Hypothalamus (tissue), 51 donors: ENCODE results near the gene NIPAL3.
"Not testable (repeated sequence)": the region's sequence is repeated elsewhere in the genome, so short reads cannot be mapped to it uniquely, and the experiment has no call there.

Experiments used
- DNase-seq, 51 donors: peaks; one replicate each; lab custom pipeline; 2025; lab: John Stamatoyannopoulos, UW

NIPAL3 gene

DNA sequence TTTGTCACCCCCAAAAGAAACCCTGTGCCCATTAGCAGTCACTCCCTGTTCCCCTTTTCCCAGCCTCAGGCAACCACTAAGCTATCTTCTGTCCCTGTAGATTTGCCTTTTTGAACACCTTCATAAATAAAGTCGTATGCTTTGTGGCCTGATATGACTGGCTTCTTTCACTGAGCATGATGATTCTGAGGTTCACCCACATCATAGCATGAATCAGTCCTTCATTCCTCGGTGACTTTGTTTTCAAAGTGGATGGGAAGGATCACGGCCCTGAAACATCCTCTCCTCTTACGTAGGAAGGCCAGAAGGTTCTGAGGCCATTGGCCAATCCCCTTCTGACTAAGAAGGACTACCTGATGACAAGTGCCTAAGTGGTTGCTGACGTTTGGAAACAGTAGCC, 39.1 kb downstream of the NIPAL3 start:
- DNase-seq = no peak

DNA sequence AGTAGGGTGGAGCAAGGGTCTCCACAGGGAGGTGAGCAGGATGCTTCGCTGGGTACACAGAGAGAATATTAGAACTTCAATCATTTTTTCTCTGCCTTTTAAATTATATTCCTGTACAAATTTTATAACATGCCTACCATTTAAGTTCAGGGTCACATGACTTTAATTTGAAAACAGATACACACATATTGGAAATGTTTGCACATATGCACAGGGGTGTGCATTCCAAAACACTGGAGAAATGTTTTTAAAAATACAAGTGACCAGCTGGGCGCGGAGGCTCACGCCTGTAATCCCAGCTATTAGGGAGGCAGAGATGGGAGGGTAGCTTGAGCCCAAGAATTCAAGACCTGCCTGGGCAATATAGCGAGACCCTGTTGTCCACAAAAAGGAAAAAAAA, 39.7 kb downstream of the NIPAL3 start:
- DNase-seq = no peak

DNA sequence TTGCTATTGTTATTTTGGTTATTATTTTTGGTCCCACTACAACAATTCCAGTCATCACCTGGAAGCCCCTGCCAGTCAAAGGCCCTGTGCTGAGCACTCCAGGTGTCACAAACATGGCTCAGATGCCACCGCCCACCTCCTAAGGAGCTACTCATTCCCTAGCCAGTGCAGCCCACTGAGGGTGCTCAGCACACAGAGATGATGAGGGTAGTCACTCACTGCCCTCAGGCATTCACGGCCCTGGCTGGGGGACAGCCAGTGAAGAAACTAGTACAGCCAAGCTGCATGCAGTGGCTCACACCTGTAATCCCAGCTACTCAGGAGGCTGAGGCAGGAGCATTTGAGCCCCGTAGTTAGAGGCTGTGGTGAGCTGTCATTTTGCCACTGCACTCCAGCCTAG, 42.3 kb downstream of the NIPAL3 start:
- no peak for DNase-seq

DNA sequence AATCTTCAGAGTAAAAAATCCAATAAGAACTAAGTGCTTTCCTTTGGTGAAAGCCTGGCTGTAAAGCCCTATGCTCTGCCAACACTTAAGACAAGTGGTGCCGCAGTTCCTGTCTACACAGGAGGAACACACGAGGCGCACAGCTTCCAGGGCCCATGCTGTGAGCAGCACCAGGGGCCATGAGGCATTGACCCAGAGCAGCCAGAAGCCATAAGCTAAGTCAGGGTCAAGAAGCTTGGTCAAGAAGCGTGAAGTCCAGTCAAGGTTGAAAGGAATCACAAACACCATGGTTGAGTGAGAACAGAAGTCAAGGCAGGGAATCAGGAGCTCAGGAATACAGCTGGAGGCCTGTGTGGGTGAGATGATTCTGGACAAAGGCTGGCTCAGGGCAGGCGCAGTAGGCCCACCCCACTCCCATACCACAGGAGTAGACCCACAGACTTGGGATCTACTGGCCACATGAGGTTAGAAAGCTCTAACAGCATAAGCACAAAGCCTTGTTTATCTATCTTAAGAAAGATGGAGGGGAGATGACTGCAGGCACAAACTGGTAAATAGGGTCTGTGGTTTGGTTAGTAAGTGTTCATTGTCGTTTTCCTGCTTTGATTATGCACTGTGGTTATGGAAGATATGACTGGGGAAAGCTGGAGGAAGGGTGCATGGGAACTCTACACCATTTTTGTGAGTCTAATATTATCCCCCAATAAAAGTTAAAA, 44.1 kb downstream of the NIPAL3 start:
- no peak for DNase-seq

DNA sequence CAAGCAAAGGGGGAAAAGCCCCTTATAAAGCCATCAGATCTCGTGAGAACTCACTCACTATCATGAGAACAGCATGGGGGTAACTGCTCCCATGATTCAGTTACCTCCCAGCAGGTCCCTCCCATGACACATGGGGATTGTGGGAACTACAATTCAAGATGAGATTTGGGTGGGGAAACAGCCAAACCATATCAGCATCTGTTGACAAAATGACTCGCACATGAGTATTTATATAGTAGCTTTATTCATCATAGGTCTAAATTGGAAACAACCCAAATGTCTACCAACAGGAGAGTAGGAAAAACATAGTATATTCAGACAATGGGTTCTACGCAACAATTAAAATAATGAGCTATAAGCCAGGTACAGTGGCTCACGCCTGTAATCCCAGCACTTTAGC, 46.5 kb downstream of the NIPAL3 start:
- not testable (repeated sequence) for DNase-seq

DNA sequence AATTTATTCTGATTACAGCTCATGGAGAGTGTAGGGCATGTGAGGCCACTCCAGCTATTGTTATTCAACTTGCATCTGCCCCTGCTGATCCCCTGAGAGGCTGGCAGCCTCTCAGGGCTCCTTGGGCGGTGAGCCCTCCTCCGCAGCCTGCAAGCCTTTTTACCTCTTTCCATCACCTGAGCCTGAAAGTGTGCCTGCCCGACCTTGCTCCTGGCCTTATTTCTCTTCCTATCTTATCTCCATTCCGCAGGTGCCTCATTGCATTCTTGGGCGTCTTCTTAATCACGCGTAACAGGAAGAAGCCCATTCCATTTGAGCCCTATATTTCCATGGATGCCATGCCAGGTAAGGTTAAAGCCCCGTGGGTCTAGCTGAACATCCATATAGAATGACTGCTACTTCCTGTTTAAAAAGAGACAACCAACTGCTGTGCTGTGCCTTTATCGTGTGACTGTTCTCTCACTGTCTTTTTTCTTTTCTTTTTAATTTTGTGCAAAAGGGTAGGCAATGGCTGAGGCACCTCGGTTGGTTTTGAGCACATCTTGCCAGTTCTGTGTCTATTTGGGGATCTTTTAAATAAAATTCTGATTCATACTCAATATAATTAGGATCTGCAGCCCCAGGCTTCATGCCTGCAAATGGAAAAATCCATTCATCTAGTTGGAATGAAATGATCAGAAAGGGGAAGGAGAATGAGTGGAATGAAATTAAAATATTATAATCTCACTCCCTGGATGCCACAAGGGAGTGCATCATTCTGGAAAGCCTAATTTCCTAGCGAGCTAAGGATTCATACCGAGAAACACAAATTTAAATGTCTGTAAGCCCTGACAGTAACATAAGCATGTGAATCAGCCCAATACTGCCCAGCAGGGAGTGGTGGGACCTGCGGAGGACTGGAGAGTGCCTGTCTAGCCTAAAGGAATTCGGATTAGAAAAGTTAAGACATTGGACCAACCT, 48.5 kb downstream of the NIPAL3 start:
- DNase-seq = no peak

DNA sequence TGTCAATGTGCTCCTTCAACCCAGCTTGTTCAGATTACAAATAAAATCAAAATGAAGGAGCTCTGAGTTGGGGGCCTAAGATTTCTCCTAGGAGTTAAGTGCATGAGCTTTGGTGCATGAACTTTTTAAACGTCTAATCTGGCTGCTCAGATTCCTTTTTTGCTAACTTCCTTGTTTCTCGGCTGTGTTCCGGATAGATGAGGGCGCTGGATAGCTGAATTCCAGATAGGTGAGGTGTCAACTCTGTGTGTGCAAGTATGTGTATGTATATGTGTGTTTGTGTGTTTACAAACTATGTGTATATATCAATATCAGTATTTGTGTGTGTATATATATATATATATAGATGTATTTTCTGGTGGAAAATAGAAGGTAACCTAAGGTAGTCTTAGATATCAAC, 49.5 kb downstream of the NIPAL3 start:
- DNase-seq = no peak

DNA sequence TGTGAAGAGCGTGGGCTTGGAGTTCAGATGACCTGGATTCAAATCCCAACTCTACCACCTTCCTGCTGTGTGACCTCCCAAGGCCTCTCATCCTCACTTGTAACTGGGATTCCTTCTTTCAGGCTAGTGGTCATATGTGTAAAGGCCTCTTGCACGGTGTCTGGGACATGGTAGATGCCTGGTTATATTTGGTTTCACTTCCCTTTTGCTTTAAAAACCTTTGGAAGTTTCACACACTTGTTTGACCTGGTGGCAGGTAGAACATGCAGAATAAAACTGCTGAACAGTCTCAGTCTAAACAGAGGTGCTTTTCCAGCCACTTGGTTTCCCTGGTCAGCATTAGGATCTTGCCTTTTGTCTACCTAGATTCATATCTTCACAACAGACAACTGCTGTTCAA, 50.0 kb downstream of the NIPAL3 start:
- DNase-seq = no peak

DNA sequence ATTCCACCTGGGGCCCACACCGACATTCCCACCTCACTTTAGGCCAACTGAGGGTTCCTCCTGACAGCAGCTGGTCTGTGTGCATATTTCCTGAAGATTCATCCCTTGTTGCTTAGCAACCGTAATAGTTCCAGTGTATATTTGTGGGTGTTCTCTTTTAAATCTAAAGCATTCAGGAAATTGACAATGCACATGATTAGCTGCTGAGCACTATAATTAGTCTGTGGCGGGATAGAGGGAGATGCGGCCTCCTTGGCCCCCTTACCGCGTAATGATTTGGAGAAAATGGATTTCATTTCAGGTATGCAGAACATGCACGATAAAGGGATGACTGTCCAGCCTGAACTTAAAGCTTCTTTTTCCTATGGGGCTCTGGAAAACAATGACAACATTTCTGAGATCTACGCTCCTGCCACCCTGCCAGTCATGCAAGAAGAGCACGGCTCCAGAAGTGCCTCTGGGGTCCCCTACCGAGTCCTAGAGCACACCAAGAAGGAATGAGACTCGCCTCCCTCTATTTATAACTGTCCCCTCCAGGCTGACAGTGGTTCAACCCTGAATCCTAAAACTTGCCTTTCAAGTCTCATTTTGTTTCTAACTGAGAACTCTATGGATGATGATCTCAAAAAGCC, 53.2 kb downstream of the NIPAL3 start:
- DNase-seq = peak in 1 of 51 donors; percentile 28

DNA sequence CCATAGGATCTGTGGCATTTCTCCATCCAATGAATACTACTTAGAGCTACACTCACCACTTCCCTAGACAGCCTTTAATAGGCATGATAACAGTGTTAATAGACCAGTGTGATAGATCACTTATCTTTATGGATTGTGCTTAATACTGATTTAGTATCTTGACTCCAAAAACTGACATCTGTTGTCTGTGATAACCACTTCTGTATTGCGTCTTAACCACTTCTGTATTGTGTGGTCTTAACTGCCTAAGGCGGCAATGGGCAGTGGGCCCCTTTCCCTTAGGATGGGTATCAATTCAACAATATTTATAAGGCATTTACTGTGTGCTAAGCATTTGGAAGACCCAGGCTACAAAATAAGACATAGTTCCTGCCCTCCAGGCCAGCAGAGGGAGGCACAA, 55.0 kb downstream of the NIPAL3 start:
- no peak for DNase-seq

DNA sequence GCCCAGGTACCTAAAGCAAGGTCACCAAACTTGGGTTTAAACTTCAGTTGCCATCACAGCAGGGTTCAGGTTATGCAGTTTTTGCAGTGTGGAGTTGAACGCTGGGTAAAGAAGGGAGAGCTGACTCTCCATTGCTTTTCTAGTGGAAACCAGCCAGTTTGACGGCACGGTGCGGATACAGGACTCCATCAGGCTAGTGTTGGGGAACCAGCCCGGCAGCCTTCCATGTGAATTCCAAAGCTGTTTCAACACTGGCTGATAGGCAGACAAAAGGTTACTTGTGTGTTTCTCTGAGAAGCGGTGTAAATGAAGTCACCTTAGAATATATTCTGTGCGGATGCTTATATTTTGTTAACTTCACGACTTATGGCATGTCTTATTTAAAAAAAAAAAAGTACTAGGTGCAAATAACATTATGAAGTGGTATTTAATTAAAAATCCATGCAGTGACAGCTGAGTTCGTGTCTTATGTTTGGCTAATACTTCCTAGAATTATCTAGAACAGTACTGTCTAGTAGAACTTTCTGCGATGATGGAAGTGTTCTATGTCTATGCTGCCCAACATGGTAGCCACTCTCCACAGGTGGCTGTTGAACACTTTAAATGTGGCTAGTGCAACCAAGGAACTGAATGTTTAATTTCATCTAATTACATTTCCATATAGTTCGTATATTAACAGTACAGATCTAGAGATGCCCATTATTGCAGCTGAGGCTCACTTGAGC, 57.1 kb downstream of the NIPAL3 start:
- DNase-seq = no peak

DNA sequence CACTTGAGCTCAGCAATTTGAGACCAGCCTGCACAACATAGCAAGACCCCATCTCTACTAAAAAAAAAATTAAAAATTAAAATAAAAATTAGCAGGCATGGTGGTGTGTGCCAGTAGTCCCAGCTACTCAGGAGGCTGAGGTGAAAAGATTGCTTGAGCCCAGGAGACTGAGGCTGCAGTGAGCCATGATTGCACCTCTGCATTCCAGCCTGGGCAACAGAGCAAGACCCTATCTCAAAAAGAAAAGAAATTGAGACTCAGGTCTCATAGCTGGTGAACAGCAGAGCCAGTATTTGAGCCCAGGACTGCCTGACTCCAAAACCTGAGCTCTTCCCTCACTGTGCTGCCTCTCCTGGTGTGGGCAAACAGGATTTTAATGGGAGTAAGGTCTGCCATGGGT, 58.6 kb downstream of the NIPAL3 start:
- DNase-seq = no peak

DNA sequence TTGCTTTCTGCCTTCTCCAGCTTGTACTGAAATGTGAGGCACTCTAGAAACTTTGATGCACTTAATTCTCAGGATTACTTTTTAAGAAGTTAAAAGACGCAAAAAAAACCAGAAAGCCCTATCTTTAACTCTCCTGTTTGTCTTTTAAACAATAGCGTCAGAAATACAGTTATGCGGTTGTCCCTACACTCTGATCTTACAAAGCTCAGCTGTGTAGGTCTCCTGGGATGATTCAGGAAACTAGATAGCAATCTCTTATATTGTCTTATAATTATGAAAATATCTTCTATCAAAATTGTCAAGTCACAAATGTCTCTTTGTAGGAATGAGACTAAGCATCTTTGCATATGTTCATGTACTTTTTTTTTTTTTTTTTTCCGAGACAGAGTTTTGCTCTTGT, 60.1 kb downstream of the NIPAL3 start:
- DNase-seq = no peak

DNA sequence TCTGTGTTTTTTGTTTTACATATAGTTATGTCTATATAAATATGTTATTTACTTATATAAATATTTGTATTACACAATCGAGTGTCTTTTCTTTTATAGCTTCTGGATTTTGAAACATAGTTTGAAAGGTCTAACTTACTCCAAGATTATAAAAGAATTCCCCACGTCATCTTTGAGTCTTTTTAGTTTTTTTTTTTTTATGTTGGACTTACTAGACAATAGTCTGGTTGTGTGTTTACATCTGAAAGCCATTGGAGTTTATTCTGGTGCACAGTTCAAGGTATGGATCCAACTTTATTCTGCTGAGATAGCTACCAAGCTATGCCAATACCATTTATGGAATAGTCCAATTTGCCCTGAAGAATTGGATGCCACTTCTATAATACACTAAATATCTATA, 61.0 kb downstream of the NIPAL3 start:
- DNase-seq = no peak

DNA sequence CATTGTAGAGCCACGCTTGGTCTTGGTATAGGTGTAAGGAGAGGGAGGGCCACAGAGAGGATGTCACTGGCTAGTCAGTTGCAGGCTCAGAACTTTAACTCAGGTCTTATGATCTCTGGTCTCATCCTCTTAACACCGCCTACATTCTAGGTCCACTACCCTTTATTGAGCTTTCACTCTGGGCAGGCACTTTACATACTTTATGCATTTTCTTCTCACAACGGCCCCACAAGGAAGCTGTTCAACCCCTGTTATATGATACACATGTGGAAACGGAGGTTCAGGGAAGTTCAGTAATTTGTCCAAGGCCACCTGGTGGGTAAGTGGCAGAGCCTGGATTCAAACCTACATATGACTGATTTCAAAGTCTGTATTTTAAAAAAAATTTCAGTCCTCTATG, 61.7 kb downstream of the NIPAL3 start:
- no peak for DNase-seq

DNA sequence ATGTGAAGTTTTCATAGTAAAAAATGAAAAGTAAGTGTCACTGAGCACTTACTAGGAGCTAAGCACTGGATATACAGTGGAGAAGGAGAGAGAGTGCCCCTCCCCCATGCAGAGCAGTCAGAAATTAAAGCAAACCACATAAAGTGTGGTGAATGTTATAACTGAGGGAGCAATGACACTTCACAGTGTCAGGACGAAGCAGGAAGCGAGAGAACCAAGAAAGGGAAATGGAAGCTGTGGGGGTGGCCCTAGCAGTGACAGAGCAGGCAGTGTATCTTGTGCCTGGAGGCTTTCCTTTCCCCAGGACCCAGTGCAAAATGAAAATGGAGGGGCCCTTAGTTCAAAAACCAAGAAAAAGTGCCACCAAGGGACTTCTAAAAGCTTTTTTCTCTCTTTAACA, 65.5 kb downstream of the NIPAL3 start:
- DNase-seq = peak in 4 of 51 donors; percentile 7 to 27 (median 14)

DNA sequence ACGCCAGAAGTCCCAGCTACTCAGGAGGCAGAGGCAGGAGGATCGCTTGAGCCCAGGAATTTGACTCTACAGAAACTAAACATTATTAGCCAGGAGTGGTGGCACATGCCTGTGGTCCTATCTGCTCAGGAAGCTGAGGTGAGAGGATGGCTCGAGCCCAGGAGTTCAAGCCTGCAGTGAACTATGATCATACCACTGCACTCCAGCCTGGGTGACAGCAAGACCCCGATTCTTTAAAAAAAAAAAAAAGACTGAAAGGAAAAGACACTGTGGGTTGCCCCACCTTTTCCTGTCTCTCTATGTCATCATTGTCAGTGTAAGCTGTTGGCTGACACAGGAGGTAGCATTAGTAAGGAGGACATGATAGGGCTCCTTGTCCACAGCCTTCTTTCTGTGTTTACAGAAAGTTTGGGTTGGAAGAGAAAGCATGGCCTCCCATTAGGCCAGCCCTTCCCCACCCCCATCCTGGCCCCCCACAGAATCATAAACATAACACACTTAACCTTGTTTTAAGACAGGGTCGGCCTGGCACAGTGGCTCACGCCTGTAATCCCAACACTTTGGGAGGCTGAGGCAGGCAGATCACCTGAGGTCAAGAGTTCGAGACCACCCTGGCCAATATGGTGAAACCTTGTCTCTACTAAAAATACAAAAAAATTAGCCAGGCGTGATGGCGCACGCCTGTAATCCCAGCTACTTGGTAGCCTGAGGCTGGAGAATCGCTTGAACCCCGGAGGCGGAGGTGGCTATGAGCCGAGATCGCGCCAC, 66.4 kb downstream of the NIPAL3 start:
- DNase-seq = no peak

DNA sequence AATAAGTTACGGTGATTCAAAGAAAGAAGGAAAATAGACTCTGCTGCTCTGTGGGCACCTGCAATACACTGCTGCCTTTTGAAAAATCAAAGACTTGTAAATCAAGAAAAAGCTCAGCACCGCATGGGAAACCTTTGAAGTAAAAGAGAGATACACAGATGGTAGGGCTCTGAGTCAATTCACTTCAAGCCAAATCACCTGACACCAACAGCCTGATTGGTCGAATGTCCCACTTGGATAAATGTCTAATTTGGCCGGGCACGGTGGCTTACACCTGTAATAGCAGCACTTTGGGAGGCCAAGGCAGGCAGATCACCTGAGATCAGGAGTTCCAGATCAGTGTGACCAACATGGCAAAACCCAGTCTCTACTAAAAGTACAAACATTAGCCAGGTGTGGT, 67.8 kb downstream of the NIPAL3 start:
- DNase-seq = no peak

DNA sequence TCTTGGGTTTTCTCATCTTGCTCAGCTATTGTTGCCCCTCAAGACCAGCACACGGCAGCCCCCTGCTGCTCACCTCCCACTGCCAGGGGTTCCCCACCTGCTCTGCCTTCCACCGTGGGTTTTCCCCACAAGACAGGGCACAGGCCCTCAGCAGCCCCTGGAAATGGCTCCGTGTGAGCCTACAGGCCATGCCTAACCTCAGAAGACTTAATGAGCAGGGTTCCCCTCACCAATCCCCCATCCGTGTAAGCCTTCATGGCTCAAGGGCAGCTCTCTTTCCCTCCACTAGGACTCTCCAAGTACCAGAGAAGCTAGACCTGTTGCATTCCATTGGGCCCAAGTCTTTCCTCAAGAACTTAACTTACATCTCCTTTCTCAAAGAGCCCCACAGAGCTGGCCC, 68.6 kb downstream of the NIPAL3 start:
- DNase-seq = no peak
